Loucy (cell line): ENCODE data around the gene LDLRAD4.

Experiments used
- H2AFZ ChIP-seq: fragments of 200-600 bp; sonication (generic); 2 replicates; pipeline ENCODE4 v1.6.0; 2016; ENCODE audit warnings: antibody characterized with exemption, mild to moderate bottlenecking, low read length, moderate library complexity
- H3F3A ChIP-seq: fragments of 200-600 bp; 2 replicates; pipeline ENCODE4 v1.6.0; 2016; ENCODE audit warnings: antibody characterized with exemption, low read depth, mild to moderate bottlenecking
- H3K27me3 ChIP-seq: fragments of 200-600 bp; sonication (generic); 2 replicates; pipeline ENCODE4 v1.6.1; 2014; ENCODE audit warnings: low read length, mild to moderate bottlenecking; ENCODE audit not compliant: insufficient read depth, poor library complexity, severe bottlenecking
- H3K36me3 ChIP-seq: fragments of 200-600 bp; sonication (generic); 2 replicates; pipeline ENCODE4 v1.6.1; 2016; ENCODE audit warnings: low read length; ENCODE audit not compliant: insufficient read depth
- H3K4me1 ChIP-seq: fragments of 200-600 bp; sonication (generic); 2 replicates; pipeline ENCODE4 v1.5.1; 2014; ENCODE audit warnings: low read length, mild to moderate bottlenecking; ENCODE audit not compliant: insufficient read depth, poor library complexity, severe bottlenecking
- H3K4me2 ChIP-seq: fragments of 200-600 bp; sonication (generic); 2 replicates; pipeline ENCODE4 v1.6.0; 2014; ENCODE audit warnings: antibody characterized with exemption, low read length, low read depth, mild to moderate bottlenecking; ENCODE audit not compliant: poor library complexity, severe bottlenecking
- H3K4me3 ChIP-seq: fragments of 200-600 bp; sonication (generic); 2 replicates; pipeline ENCODE4 v1.5.1; 2014; ENCODE audit warnings: low read length, mild to moderate bottlenecking, mixed read lengths; ENCODE audit not compliant: poor library complexity, severe bottlenecking
- H3K79me2 ChIP-seq: fragments of 200-600 bp; sonication (generic); 2 replicates; pipeline ENCODE4 v1.6.1; 2014; ENCODE audit warnings: low read length; ENCODE audit not compliant: insufficient read depth
- H3K9ac ChIP-seq: fragments of 200-600 bp; sonication (generic); 2 replicates; pipeline ENCODE4 v1.6.0; 2014; ENCODE audit warnings: mild to moderate bottlenecking, low read depth, low read length, moderate library complexity; ENCODE audit not compliant: poor library complexity, severe bottlenecking
- H3K9me2 ChIP-seq: fragments of 200-600 bp; sonication (generic); replicated peaks from 2 replicates; pipeline ENCODE4 v1.6.1; 2016; ENCODE audit warnings: low read depth, low read length, mixed read lengths
- H3K9me3 ChIP-seq: fragments of 200-600 bp; sonication (generic); 2 replicates; pipeline ENCODE4 v1.6.1; 2014; ENCODE audit warnings: mild to moderate bottlenecking, antibody characterized with exemption, low read length, low read depth; ENCODE audit not compliant: insufficient read depth
- H4K20me1 ChIP-seq: fragments of 200-600 bp; sonication (generic); 2 replicates; pipeline ENCODE4 v1.6.0; 2014; ENCODE audit warnings: antibody characterized with exemption, low read length, mild to moderate bottlenecking; ENCODE audit not compliant: insufficient read depth, poor library complexity, severe bottlenecking
- CTCF ChIP-seq: fragments of 200-600 bp; sonication (generic); conservative IDR thresholded peaks from 2 replicates; pipeline ENCODE4 v1.5.1; 2014; ENCODE audit warnings: mild to moderate bottlenecking, antibody characterized with exemption, low read length
- EZH2phosphoT487 ChIP-seq: fragments of 200-600 bp; IDR thresholded peaks from 2 replicates; pipeline ENCODE4 v1.6.1; 2018; ENCODE audit warnings: antibody characterized with exemption, mild to moderate bottlenecking, moderate library complexity, borderline replicate concordance

LDLRAD4 gene

GRCh38 chr18:13547347-13547746, 328.8 kb downstream of the LDLRAD4 start:
- H3K9me2 ChIP-seq: no peaks in the 10 kb centered on the region
- peaks cover 13% of the 10 kb centered on the region; the same call in 1 of the 2 replicates for H3K9me3 ChIP-seq
- H3K4me2 ChIP-seq: no peak overlapping the region
- no peaks in the 10 kb centered on the region for H3F3A ChIP-seq
- H3K36me3 ChIP-seq: 0 out of 2 replicates have a peak, but pooled peaks cover 6% of the 10 kb centered on the region
- no peak for TF ChIP-seq EZH2phosphoT487
- no peak for TF ChIP-seq CTCF
- H3K27me3 ChIP-seq: no peaks in the 10 kb centered on the region
- peaks cover 5% of the 10 kb centered on the region for H3K4me1 ChIP-seq
- no peaks in the 10 kb centered on the region for H4K20me1 ChIP-seq
- no peak overlapping the region for H3K9ac ChIP-seq
- no peak overlapping the region for H3K4me3 ChIP-seq
- no peaks in the 10 kb centered on the region for H3K79me2 ChIP-seq
- no peak overlapping the region for H2AFZ ChIP-seq

- Histone ChIP-seq H3K9me3 (peaks cover 13% of the 10 kb centered on the region; the same call in 1 of the 2 replicates), H3K4me2 (no peak overlapping the region), H3K9ac (no peak overlapping the region), H3K9me2 (no peaks in the 10 kb centered on the region), H3K4me1 (peaks cover 5% of the 10 kb centered on the region), H3K4me3 (no peak overlapping the region), H3F3A (no peaks in the 10 kb centered on the region), H4K20me1 (no peaks in the 10 kb centered on the region), H3K36me3 (0 out of 2 replicates have a peak, but pooled peaks cover 6% of the 10 kb centered on the region), H3K79me2 (no peaks in the 10 kb centered on the region), H2AFZ (no peak overlapping the region), H3K27me3 (no peaks in the 10 kb centered on the region)
- TF ChIP-seq CTCF (peak; percentile 10; the same call in 1 of the 2 replicates), EZH2phosphoT487 (no peak)
These were observed 329.7 kb downstream of the LDLRAD4 start for GRCh38 chr18:13548106-13548819.

GRCh38 chr18:13548966-13549879, 330.7 kb downstream of the LDLRAD4 start:
- peaks cover 13% of the 10 kb centered on the region; the same call in 1 of the 2 replicates for H3K9me3 ChIP-seq
- H3F3A ChIP-seq: no peaks in the 10 kb centered on the region
- TF ChIP-seq CTCF: no peak
- TF ChIP-seq EZH2phosphoT487: no peak
- H3K4me3 ChIP-seq: no peak overlapping the region
- H3K9me2 ChIP-seq: no peaks in the 10 kb centered on the region
- H3K9ac ChIP-seq: no peak overlapping the region
- peaks cover 5% of the 10 kb centered on the region for H3K4me1 ChIP-seq
- no peaks in the 10 kb centered on the region for H4K20me1 ChIP-seq
- no peaks in the 10 kb centered on the region for H3K27me3 ChIP-seq
- no peak overlapping the region for H3K4me2 ChIP-seq
- H3K79me2 ChIP-seq: no peaks in the 10 kb centered on the region
- no peak overlapping the region for H2AFZ ChIP-seq
- H3K36me3 ChIP-seq: 0 out of 2 replicates have a peak, but pooled peaks cover 6% of the 10 kb centered on the region
